Effector memory CD4-positive, alpha-beta T cell (primary cell): ENCODE data around the gene SLC6A18.

Experiments used
- DNase-seq, 3 donors: peaks; one replicate each; pipeline ENCODE4 v3.0.0-alpha.2; 2020
- H3K27ac ChIP-seq: 2 replicates; pipeline ENCODE4 v1.7.0; 2013; ENCODE audit warnings: mild to moderate bottlenecking, low read length, moderate library complexity; ENCODE audit not compliant: insufficient read depth, poor library complexity, severe bottlenecking
- H3K27me3 ChIP-seq: replicated peaks from 2 replicates; pipeline ENCODE4 v1.7.0; 2013; ENCODE audit warnings: mild to moderate bottlenecking, low read length; ENCODE audit not compliant: insufficient read depth, control insufficient read depth, poor library complexity, severe bottlenecking
- H3K36me3 ChIP-seq: 2 replicates; pipeline ENCODE4 v1.7.0; 2013; ENCODE audit warnings: mild to moderate bottlenecking, low read length, moderate library complexity; ENCODE audit not compliant: control insufficient read depth, insufficient read depth
- H3K4me1 ChIP-seq: 2 replicates; pipeline ENCODE4 v1.7.0; 2013; ENCODE audit warnings: low read length, mild to moderate bottlenecking; ENCODE audit not compliant: control insufficient read depth, insufficient read depth, poor library complexity, severe bottlenecking
- H3K4me3 ChIP-seq: 2 replicates; pipeline ENCODE4 v1.7.0; 2013; ENCODE audit warnings: low read length, low read depth, mild to moderate bottlenecking; ENCODE audit not compliant: insufficient read depth, poor library complexity, severe bottlenecking
- H3K9me3 ChIP-seq: 2 replicates; pipeline ENCODE4 v1.7.0; 2013; ENCODE audit warnings: mild to moderate bottlenecking, low read length, moderate library complexity; ENCODE audit not compliant: control insufficient read depth
- total RNA-seq, 3 donors: gene quantifications; one replicate each; lab custom pipeline; 2026; lab: John Stamatoyannopoulos, UW

SLC6A18 gene, protein sequence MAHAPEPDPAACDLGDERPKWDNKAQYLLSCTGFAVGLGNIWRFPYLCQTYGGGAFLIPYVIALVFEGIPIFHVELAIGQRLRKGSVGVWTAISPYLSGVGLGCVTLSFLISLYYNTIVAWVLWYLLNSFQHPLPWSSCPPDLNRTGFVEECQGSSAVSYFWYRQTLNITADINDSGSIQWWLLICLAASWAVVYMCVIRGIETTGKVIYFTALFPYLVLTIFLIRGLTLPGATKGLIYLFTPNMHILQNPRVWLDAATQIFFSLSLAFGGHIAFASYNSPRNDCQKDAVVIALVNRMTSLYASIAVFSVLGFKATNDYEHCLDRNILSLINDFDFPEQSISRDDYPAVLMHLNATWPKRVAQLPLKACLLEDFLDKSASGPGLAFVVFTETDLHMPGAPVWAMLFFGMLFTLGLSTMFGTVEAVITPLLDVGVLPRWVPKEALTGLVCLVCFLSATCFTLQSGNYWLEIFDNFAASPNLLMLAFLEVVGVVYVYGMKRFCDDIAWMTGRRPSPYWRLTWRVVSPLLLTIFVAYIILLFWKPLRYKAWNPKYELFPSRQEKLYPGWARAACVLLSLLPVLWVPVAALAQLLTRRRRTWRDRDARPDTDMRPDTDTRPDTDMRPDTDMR
- 0 reads per million in 3 donors for total RNA-seq

DNA sequence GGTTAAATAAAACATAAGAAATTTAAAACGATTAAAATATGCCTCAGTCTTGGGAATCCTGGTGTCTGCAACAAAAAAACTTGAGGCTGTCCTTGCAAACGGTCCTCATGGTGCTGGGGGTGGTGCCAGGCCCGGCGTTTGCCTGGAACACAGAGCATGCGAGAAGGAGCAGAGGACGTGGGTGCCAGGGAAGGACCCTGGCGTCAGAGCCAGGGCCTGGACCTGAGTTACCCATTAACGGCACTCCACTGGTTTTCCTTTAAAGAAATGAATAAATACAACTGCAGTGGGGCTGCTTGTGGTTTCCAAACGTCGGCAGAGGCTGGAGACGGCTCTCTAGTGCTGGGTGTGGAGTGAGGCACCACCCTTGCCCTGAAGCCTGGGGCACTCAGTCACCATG lies at the start of gene SLC6A18:
SLC6A18 (plus strand) TSS at position 301 of the 400 bp plus-strand sequence; CDS start at position 398, 97 bp downstream.
- H3K27me3 ChIP-seq: no peaks in the 10 kb centered on the region
- no peaks in the 10 kb centered on the region for H3K36me3 ChIP-seq
- H3K4me3 ChIP-seq: no peak within 1 kb of the TSS
- no peaks in the 10 kb centered on the region for H3K9me3 ChIP-seq
- H3K4me1 ChIP-seq: no peaks in the 10 kb centered on the region
- no peak for DNase-seq
- no peak within 1 kb of the TSS for H3K27ac ChIP-seq

DNA sequence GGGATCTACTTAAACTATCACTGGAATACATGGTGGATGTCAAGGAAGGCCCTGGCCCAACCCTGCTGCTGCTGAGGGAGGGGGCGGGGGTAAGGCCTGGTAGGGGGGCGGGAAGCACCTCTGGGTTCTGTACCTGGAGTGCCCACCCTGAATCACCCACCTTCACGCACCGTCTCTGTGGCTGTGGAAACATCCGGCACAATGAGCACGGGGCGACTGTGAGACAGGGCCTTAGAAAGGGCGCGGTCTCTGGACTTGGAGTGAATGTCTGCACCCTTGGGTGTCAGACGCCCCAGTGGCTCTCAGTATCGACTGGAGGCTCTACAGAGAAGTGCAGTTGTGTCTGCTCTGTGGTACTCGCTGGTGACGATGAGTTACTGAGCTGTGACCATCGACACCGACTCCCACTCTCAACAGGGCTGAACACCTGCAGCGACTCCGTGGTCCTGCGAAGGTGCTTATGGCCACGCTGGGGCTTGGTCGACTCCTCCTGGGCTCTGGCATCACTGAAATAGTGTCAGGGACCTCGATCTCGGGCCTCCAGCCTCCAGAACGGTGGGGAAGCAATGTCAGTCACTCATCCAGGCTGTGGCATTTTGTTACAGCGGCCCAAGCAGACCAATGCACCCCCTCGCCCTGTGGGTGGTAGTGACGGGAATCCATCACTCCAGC lies 49.2 kb upstream of the SLC6A18 start:
- Histone ChIP-seq H3K27ac (no peak overlapping the region), H3K4me1 (peaks cover 3% of the 10 kb centered on the region), H3K27me3 (no peaks in the 10 kb centered on the region), H3K9me3 (no peaks in the 10 kb centered on the region), H3K36me3 (no peaks in the 10 kb centered on the region), H3K4me3 (no peak overlapping the region)
- DNase-seq: no peak

DNA sequence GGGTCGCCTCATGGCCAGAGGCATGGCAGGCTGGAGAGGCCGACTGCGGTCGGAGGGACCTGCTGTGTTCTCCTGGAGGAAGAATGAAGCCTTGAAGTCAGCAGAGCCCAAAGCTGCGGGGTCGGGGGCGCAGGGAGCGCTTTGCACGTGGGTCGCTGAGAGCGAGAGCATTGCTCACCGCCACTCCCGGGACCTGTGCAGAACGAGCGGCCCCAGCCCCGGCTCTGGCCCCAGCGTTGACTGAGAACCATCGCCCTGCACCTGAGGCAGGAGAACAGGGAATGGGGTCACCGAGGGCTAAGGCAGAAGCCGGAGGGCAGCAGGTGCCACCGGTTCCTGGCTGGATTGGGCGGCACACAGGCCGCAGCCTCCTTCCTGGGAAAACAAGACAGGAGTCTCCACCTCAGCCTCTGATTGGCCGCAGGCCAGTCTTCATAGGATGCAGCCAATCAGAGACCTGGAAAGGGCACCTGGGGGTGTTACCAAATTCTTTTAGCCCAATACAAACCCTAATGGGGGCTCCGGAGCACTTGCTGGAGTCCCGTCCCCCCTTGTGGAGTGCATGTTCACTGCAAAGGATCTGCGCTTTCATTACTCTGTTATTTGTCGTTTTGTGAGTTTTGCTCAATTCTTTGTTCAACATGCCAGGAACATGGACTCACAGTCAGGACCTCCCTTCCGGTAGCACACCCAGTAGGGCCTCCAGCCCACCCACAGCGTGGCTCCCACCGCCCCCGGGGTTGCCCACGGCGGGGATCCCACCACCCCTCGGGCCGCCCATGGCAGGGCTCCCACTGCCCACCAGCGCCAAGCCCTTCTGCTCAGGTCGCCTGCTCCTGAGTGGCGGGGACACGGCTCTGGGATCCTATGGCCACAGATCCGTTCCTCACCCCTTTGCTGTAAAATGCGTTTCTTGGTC lies 48.4 kb upstream of the SLC6A18 start:
- Histone ChIP-seq H3K27ac (no peak overlapping the region), H3K27me3 (no peaks in the 10 kb centered on the region), H3K4me1 (peaks cover 3% of the 10 kb centered on the region), H3K36me3 (no peaks in the 10 kb centered on the region), H3K9me3 (no peaks in the 10 kb centered on the region), H3K4me3 (no peak overlapping the region)
- DNase-seq: no peak

DNA sequence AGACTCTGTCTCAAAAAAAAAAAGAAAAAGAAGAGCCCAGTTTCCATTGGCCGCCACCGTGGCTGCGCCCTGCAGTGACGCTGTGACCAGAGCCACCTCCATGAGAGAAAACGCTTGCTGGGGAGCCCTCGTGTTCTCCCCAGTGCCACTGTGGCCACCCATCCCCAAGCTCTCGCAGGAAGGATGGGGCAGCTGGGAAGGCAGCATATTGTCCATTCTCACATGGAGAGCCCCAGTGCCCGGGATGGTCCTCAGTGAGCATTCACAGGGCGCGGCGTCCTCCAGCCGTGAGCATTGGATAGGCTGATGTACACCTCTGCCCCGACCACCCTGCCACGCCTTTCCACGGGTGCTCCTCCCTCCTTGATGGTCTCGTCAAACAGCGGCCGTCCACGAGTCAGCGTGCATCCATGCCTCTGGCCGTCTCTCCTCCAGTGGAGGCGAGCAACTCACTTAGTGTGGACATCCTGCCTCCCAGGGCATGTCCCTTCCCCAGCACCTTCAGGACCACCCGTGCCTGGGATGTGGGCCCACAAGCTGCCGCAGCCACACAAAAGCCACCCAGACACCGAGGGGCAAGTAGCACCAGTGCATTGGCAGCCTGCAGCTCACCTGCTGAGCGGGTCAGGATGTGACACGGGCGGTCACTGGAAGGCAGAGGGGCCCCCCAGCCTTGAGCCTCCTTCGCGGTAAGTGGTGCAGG lies 47.2 kb upstream of the SLC6A18 start:
- no peak for DNase-seq
- Histone ChIP-seq H3K9me3 (no peaks in the 10 kb centered on the region), H3K27me3 (no peaks in the 10 kb centered on the region)

DNA sequence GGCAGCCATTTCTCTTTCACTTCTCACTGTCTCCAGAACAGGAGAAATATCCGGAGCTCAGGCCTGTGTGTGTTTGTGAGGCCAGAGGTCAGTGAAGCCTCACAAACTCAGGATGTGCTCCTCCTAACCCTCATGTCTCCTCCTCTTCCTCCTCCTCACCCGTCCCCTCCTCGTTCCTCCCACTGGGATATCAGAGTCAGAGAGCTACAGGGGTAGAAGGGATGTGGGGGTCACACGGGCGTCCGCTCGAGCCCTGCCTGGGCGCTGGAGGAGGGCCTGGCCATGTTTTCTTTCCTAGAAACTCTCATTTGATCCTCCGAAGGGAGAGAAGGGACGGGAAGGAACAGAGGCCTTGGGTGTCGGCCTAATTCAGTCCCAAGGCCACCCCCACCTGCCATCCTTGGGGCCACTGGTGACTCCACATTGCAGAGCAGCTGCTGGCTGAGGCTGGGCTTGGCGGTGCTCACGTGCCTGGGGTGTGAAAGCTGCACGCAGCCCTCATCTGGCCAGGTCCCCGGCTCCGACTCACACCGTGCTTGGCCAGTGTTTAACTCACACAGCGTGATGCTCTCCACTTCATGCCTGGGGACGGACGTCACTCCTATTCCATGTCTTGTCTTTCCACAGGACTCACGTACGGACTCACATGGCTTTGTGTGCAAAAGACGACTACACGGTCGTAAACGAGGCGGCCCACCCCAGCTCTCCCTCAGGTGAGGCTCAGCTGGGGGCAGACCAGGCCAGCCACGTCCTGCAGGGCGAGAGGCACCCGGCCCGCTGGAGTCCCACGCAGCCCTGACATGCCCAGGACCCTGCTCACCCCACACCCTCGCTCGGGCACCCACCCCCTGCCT lies 46.4 kb upstream of the SLC6A18 start:
- Histone ChIP-seq H3K27me3 (no peaks in the 10 kb centered on the region), H3K4me3 (no peak overlapping the region), H3K27ac (no peak overlapping the region), H3K36me3 (no peaks in the 10 kb centered on the region), H3K9me3 (no peaks in the 10 kb centered on the region), H3K4me1 (no peaks in the 10 kb centered on the region)
- no peak for DNase-seq

More for the DNA sequence above, 47.2 kb upstream of the SLC6A18 start:
- H3K4me1 ChIP-seq: no peaks in the 10 kb centered on the region
- no peak overlapping the region for H3K27ac ChIP-seq
- H3K4me3 ChIP-seq: no peak overlapping the region
- no peaks in the 10 kb centered on the region for H3K36me3 ChIP-seq

DNA sequence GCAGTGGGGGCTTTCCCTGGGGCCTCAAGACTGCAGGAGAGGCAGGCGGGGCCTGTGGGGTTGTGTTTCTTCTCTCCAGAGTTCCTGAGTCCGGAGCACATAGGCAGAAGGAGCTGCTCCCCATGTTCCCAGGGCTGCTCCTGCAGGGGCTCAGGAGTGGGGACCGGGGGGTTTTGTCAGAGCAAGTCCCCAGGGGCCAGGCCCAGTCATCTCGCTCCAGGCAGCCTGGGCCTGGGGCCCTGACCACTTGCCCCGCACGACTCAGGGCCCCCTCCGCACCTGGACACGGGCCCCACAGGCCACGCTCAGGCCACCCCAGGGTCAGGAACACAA lies 45.8 kb upstream of the SLC6A18 start:
- no peaks in the 10 kb centered on the region for H3K9me3 ChIP-seq
- no peak overlapping the region for H3K27ac ChIP-seq
- no peaks in the 10 kb centered on the region for H3K27me3 ChIP-seq
- no peaks in the 10 kb centered on the region for H3K4me1 ChIP-seq
- no peak for DNase-seq
- no peak overlapping the region for H3K4me3 ChIP-seq
- no peaks in the 10 kb centered on the region for H3K36me3 ChIP-seq

DNA sequence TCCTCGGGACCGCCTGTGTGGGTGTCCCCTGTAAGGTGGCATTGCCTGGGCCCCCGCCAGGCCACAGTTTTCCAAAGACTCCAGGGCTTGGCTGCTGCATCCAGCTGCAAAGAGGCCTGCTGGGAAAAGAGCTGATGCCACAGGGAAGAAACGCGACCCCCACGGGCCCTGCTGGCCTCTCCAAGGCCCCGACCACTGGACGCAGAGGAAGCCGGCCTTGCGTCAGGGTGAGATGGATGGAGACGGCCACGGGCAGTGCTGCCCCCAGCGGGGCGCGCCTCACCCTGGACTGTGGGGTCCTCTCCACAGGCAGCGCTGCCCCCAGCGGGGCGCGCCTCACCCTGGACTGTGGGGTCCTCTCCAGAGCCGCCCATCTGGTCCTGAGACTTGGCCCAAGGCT lies 45.1 kb upstream of the SLC6A18 start:
- Histone ChIP-seq H3K36me3 (no peaks in the 10 kb centered on the region), H3K27me3 (no peaks in the 10 kb centered on the region), H3K27ac (no peak overlapping the region), H3K4me3 (no peak overlapping the region), H3K4me1 (no peaks in the 10 kb centered on the region), H3K9me3 (no peaks in the 10 kb centered on the region)
- no peak for DNase-seq

DNA sequence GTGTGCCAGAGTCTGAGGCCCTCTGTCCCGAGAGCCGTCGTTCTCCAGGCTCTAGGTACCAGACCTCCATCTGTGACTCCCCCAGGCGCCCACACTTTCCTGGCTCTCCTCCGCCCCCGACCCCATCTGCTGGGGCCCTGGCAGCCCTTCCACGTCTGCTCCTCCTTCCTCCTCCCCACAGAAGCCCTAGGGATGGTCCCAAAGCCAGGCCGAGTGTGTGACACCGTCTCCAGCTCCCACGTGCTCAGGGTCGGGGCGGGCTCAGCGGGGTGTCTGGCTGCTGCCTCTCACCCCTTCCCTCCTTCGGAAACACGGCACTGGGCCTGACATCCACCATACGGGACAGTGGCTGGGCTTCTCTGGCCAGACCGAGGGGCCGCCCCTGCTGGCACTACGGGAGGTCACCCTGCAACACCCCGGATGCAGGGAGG lies 44.3 kb upstream of the SLC6A18 start:
- H3K27me3 ChIP-seq: no peaks in the 10 kb centered on the region
- no peak overlapping the region for H3K27ac ChIP-seq
- H3K9me3 ChIP-seq: no peaks in the 10 kb centered on the region
- no peak for DNase-seq
- H3K4me3 ChIP-seq: no peak overlapping the region
- no peaks in the 10 kb centered on the region for H3K36me3 ChIP-seq
- H3K4me1 ChIP-seq: no peaks in the 10 kb centered on the region
